22Rv1 (cell line): ENCODE results near the gene NRN1.

Source experiments
- CTCF ChIP-seq: fragments of 450-650 bp; IDR thresholded peaks from 2 replicates; pipeline ENCODE4 v1.5.1; 2017; ENCODE audit warnings: mild to moderate bottlenecking
- ZFX ChIP-seq: fragments of 450-650 bp; IDR thresholded peaks from 2 replicates; pipeline ENCODE4 v1.6.1; 2017; ENCODE audit warnings: antibody characterized with exemption, borderline replicate concordance

DNA sequence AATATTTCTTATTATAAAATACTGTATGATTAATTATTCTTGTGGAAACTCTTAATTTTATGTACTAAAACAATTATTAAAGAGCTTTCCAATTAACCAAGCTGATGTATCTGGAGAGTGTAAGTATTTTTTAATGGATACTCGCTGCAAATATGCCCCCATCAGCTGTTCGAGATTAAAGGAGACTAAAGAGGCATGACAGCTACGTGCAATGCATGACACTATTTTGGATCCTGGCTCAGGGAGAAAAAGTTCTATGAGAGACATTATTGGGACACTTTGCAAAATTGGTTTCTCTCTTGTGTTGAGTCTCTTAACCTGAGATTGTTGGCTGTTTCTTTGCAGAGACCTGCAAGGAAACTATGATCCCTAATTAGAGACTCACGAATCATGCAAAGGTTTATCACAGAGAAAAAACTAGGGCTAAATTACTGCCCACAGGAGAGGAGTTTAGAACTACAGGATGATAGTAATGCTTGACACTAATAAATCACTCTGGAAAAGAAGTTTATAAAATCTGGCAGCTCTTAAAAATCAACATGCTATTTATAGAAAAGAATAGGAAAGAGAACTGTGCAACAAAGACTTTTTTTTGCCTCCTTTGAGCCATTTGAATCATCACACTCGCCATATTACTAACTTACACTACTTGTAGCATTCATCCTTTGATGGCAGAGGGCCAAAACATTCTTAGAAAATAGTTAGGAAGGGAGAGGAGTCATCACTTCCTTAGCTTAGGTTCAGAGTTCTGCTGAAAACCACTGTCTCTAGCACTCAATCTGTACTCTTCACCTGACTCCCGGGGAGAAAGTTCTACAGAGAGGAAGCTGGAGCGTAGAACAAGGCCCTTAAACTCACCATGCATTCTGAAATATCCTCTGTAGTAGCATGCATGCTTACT is 25.3 kb downstream of the NRN1 start:
- no peak for TF ChIP-seq CTCF
- no peak for TF ChIP-seq ZFX
